ENCODE measurements around the gene HCN2.

The HCN2 gene

DNA sequence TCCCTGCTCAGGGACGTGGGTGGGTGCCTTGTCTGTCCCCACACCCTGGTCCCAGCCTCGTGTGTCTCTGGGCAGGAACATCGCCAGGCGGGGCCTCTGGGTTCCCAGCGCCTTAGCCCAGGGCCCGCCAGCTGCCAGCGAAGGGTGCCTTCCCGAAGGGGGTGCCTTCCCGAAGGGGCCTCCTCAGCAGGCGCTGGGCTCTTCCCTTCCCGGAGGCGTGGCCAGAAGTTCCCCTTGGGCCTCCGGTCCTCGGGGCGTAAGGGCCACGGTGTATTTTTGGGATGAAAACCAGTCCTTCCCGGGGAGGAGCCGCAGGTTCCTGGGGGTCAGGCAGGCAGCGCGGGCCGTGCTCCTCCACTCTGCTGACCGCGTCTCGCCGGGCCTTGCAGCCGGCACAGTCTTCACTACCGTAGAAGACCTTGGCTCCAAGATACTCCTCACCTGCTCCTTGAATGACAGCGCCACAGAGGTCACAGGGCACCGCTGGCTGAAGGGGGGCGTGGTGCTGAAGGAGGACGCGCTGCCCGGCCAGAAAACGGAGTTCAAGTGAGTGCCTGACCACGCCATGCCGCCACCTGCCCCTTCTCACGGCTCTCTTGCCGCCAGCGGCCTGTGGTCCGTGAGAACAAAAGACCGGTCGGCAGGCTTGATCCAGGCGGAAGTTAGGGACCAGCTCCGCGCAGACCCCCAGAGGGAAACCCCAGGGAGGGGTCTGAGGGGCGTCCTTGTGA, 10.4 kb upstream of the HCN2 start:
- Histone ChIP-seq H3K27ac (ENCODE audit: poor library complexity, severe bottlenecking) (no peak overlapping the region), H3K9me3 (ENCODE audit: severe bottlenecking) (no peaks in the 10 kb centered on the region), H3K27me3 (ENCODE audit: insufficient read depth, poor library complexity, severe bottlenecking) (no peaks in the 10 kb centered on the region), H3K4me3 (ENCODE audit: severe bottlenecking) (no peak overlapping the region), H3K4me1 (ENCODE audit: insufficient read depth, poor library complexity, severe bottlenecking) (peaks cover 5% of the 10 kb centered on the region), H3K36me3 (ENCODE audit: low read depth) (peaks cover 49% of the 10 kb centered on the region)
- TF ChIP-seq, protein P1, sequence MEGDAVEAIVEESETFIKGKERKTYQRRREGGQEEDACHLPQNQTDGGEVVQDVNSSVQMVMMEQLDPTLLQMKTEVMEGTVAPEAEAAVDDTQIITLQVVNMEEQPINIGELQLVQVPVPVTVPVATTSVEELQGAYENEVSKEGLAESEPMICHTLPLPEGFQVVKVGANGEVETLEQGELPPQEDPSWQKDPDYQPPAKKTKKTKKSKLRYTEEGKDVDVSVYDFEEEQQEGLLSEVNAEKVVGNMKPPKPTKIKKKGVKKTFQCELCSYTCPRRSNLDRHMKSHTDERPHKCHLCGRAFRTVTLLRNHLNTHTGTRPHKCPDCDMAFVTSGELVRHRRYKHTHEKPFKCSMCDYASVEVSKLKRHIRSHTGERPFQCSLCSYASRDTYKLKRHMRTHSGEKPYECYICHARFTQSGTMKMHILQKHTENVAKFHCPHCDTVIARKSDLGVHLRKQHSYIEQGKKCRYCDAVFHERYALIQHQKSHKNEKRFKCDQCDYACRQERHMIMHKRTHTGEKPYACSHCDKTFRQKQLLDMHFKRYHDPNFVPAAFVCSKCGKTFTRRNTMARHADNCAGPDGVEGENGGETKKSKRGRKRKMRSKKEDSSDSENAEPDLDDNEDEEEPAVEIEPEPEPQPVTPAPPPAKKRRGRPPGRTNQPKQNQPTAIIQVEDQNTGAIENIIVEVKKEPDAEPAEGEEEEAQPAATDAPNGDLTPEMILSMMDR (IDR thresholded peaks at IDR 0.05; ENCODE audit: poor library complexity, severe bottlenecking), result no peak
- DNase-seq (ENCODE audit: low spot score), result no peak
- no peak for ATAC-seq (ENCODE audit: low read depth)

DNA sequence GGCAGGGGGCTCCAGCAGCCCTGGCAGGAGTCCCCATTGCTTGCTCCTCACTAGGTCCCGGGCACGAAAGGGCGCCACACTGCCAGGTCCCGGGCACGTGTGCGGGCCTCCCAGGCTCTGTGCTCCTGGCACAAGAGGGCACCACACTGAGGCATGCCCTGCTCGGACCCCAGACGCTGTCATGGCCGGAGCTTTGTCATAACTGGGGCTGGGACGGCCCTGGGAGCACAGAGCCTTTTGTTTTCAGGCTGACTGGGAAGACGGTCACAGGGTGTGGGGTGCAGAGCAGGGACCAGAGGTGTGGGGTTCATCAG, 9.9 kb upstream of the HCN2 start:
- no peaks in the 10 kb centered on the region for H3K4me1 ChIP-seq (ENCODE audit: insufficient read depth, poor library complexity, severe bottlenecking)
- H3K27me3 ChIP-seq (ENCODE audit: insufficient read depth, poor library complexity, severe bottlenecking), result no peaks in the 10 kb centered on the region
- ATAC-seq (ENCODE audit: low read depth) (no peak), DNase-seq (ENCODE audit: low spot score) (no peak)
- no peaks in the 10 kb centered on the region for H3K9me3 ChIP-seq (ENCODE audit: severe bottlenecking)
- no peak overlapping the region for H3K4me3 ChIP-seq (ENCODE audit: severe bottlenecking)
- H3K27ac ChIP-seq (ENCODE audit: poor library complexity, severe bottlenecking), result no peak overlapping the region
- TF ChIP-seq, protein P1 (IDR thresholded peaks at IDR 0.05; ENCODE audit: poor library complexity, severe bottlenecking), result no peak
- H3K36me3 ChIP-seq (ENCODE audit: low read depth), result peaks cover 49% of the 10 kb centered on the region

DNA sequence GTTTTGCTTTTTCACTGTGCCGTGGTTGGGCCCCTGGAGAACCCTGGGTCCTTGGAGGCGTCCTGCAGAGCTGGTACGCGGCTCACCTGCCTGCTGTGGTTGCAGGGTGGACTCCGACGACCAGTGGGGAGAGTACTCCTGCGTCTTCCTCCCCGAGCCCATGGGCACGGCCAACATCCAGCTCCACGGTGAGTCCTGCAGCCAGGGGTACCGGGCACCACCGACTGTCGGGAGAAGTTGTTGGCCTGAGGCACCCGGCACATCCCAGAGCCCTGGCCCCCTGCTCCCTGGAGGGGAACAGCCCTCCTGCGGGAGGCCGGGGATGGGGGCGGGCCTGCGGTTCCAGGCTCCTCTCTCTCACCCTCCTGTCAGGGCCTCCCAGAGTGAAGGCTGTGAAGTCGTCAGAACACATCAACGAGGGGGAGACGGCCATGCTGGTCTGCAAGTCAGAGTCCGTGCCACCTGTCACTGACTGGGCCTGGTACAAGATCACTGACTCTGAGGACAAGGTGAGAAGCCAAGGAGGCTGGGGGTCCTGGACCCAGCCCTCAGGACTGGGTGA, 9.3 kb upstream of the HCN2 start:
- TF ChIP-seq, protein P1 (IDR thresholded peaks at IDR 0.05; ENCODE audit: poor library complexity, severe bottlenecking), result no peak
- no peak overlapping the region for H3K27ac ChIP-seq (ENCODE audit: poor library complexity, severe bottlenecking)
- H3K36me3 ChIP-seq (ENCODE audit: low read depth), result peaks cover 49% of the 10 kb centered on the region
- DNase-seq (ENCODE audit: low spot score), result no peak
- no peak for ATAC-seq (ENCODE audit: low read depth)
- no peak overlapping the region for H3K4me3 ChIP-seq (ENCODE audit: severe bottlenecking)
- H3K9me3 ChIP-seq (ENCODE audit: severe bottlenecking), result no peaks in the 10 kb centered on the region
- no peaks in the 10 kb centered on the region for H3K27me3 ChIP-seq (ENCODE audit: insufficient read depth, poor library complexity, severe bottlenecking)
- no peaks in the 10 kb centered on the region for H3K4me1 ChIP-seq (ENCODE audit: insufficient read depth, poor library complexity, severe bottlenecking)

DNA sequence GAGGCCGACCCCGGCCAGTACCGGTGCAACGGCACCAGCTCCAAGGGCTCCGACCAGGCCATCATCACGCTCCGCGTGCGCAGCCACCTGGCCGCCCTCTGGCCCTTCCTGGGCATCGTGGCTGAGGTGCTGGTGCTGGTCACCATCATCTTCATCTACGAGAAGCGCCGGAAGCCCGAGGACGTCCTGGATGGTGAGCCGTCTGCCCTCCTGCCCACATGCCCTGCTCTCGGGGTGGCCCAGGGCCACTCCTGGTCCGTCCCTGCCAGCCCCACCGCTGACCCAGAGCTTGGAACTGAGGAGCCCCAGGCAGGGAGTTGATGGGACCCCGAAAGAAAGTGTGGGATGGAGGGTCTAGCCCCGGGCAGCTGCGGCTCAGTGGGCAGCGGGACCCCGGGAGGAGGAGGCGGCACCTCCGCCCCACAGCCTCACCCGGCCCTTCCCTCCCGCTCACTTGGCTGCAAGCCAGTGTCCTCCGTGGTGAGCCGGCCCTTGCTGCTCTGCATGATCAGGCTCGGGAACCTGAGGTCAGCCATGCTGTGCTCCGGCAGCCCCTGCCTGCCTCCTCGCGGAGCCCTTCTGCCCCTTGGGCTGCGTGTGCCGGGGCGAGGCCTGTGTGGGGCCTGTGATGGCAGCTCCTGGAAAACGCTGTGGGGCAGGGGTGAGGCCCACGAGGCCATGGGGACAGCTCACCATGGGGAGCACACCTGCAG, 8.1 kb upstream of the HCN2 start:
- H3K27me3 ChIP-seq (ENCODE audit: insufficient read depth, poor library complexity, severe bottlenecking), result no peaks in the 10 kb centered on the region
- H3K9me3 ChIP-seq (ENCODE audit: severe bottlenecking), result no peaks in the 10 kb centered on the region
- no peak overlapping the region for H3K27ac ChIP-seq (ENCODE audit: poor library complexity, severe bottlenecking)
- no peaks in the 10 kb centered on the region for H3K4me1 ChIP-seq (ENCODE audit: insufficient read depth, poor library complexity, severe bottlenecking)
- DNase-seq (ENCODE audit: low spot score), result no peak
- no peak for ATAC-seq (ENCODE audit: low read depth)
- H3K36me3 ChIP-seq (ENCODE audit: low read depth), result peaks cover 49% of the 10 kb centered on the region
- H3K4me3 ChIP-seq (ENCODE audit: severe bottlenecking), result no peak overlapping the region
- TF ChIP-seq, protein P1 (IDR thresholded peaks at IDR 0.05; ENCODE audit: poor library complexity, severe bottlenecking), result no peak

Data from RWPE2 (cell line).